HPDE6-E6E7 (cell line): ENCODE measurements around the gene ZNF532.

Experiments used
- DNase-seq: peaks from one replicate; pipeline ENCODE4 v3.0.0; 2011; ENCODE audit warnings: missing footprints; ENCODE audit errors: extremely low spot score

The ZNF532 gene

DNA sequence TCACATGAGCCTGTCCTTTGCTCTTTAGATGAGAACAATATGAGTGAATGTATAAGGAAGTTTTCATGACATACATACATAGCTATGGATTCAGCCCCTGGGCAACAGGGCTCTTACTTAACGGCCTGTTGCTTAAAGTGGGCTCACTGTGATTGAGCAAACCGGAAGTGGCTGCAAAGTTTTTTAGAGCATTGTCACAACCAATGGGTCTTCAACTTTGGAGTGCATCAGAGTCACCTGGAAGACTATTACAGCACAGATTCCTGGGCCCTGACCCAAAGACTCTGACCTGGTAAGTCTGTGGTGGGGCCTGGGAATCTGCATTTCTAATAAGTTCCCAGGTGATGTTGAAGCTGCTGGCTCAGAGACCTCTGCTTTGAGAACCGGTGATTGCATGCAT, 168.7 kb downstream of the ZNF532 start:
- DNase-seq = no peak

DNA sequence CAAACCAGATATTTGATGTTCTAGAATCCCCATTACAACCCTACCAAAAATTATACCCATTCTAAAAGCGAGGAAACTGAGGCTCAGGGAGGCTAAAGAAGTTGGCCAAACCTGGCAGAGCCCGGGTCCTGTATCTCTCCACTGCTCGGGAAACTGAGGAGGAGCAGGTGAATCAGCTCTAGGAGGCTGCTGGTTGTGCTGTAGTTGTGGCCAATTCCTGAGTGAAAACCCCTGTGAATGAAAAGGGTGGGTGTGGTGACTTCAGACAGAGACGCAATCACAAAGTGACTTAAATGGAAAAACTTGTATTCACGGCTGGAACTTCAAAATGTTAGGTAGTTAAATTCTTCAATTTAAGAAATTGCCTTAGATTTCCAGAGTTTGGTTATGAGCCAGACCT, 169.3 kb downstream of the ZNF532 start:
- no peak for DNase-seq

DNA sequence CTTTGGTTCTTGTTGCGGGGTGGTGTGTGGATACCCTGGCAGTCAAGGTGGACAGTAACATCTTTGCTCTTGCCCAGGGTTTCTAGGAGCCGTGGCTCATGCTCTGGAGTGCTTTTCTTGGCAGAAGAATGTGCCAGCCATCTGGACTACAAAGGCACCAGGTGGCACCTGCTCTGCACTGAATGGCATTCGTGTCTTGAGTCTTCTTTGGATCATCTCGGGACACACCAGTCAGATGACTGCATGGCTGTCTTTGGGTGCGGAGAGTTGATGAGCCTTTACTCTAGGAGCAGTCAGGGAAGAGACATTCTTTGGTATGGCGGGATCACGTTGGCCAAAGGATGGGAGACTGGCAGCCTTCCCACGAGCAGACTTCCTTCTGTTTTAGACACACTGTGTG, 170.9 kb downstream of the ZNF532 start:
- no peak for DNase-seq
